Embryonic facial prominence (tissue), 1 donor: ENCODE results near the gene COG5.

Source experiments
- DNase-seq: peaks from one replicate; pipeline ENCODE4 v3.0.0-alpha.2; 2016; ENCODE audit errors: extremely low spot score

COG5 gene

GRCh38 chr7:107505997-107506673, 57.6 kb downstream of the COG5 start:
- no peak for DNase-seq

DNA sequence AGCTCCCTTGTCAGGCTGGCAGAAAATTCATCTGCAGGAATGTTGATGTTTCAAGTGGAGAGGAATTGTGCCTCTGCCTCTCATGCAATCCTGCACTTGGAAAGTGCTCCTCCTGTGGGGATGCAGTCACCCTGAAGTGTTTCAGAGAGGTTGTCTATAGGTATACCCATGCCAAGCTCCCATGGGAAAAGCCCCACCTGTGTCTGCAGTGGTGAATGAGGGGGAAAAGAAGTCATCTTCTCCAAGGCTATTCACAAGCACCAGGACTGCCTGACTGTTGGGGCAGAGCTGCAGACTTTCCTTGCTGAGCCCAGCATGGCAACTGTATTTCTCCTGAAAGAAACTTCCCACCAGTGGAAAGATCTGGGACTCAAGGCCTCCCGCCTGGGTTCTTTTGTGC, 58.4 kb downstream of the COG5 start:
- DNase-seq: no peak

DNA sequence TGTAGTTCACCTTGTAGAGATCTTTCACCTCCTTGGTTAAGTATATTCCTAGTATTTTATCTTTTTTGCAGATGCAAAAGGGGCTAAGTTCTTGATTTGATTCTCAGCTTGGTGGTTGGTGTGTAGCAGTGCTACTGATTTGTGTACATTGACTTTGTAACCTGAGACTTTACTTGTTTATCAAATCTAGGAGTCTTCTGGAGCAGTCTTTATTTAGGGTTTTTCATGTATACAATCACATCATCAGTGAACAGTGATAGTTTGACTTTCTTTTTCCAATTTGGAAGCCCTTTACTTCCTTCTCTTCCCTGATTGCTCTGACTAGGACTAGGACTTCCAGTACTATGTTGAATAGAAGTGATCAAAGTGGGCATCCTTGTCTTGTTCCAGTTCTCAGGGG, 60.0 kb downstream of the COG5 start:
- no peak for DNase-seq

DNA sequence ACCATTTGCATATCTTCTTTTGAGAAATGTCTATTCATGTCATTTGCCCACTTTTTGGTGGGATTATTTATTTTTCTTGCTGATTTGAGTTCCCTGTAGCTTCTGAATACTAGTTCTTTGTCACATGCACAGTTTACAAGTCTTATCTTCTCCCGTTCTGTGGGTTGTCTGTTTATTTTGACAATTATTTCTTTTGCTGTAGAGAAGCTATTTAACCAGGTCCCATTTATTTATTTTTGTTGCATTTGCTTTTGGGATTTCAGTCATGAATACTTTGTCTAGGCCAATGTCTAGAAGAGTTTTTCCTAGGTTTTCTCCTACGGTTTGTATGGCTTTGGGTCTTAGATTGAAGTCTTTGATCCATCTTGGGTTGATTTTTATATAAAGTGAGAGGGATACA, 60.9 kb downstream of the COG5 start:
- DNase-seq: no peak

GRCh38 chr7:107502154-107502553, 61.6 kb downstream of the COG5 start:
- no peak for DNase-seq

DNA sequence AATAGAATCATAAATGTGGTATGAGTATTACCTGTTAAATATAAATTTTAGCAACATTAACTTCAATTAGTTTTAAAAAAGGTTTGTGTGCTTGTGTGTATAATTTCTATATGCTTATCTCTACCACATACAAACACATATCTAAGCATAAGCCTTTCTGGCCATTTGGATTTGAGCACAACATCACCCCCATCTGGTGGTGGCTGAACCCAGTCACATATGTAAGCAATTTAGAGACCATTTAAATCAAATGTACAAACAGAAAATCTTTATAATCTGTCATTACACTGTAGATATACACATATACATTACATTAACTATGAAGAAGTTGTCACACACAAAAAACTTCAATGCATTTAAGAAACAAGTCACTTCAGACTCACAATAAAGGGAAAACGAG, 62.1 kb downstream of the COG5 start:
- no peak for DNase-seq

- no peak for DNase-seq
These were observed 64.0 kb downstream of the COG5 start for GRCh38 chr7:107499731-107500130.

DNA sequence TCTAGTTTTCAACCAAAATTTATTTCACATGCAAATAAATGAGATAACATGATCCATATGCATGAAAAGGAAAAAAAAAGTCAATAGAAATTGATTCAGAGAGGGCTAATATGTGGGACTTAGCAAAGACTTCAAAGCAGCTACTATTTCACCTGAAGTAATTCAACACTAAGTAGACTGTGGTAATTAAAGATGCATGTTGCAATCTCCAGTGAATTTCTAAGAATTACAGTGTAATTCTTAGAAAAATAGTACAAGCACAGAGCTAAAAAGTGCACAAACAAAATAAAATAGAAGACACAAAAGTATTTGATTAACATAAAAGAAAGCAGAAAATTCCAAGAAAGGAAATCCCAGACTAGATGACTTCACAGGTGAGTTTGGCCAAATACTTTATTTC, 68.2 kb downstream of the COG5 start:
- DNase-seq: no peak

DNA sequence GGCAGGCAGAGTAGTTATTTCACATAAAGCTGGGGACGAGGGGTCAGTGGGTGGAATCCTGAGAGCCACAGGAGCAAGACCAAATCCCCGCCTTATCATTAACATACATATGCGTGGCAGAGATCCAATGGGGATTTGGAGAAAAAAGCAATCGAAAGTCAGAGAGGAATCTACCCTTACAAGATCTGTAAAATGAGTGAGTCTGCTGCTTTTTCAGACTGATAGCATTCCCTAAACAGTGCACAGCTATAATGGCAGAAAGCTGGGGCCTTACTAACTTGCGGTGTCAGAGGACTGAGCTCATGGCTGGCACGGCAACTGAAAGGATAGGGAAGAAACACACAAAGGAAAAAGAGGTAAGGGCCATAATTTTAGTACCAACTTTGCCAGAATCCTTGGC, 68.8 kb downstream of the COG5 start:
- no peak for DNase-seq

GRCh38 chr7:107494315-107494751, 69.4 kb downstream of the COG5 start:
- DNase-seq: no peak

DNA sequence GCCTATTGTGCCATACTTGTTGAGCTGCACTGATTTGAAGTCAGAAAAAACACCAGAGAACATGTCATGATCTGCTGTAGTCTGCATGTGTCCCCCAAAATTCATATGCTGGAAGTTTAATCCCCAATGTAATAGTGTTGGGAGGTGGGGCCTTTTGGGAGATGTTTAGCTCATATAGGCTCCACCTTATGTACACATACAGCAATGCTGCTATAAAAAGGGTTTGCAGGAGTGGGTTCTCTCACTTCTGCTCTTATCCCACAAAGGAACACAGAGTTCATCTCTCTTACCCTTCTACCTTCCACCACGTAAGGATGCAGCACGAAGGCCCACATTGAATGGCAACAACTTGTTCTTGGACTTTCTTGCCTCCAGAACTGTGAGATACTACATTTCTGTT, 70.8 kb downstream of the COG5 start:
- no peak for DNase-seq

DNA sequence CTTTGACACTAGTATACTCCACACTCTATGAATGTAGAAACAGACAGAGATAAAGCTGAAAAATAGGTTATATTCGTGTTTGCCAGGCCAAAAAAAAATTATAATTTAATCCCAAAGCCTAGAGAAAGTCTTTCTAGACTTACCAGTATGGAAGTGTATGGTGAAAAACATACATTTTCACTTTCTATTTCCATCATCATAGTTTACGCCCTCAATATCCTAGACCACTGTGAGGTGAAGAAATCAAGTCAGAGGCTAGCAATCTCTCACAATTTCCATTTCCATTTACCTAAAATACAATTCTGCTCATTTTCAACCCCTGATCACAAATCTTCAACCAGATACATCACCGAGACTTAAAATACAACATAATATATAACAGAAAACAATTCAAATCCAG, 77.7 kb downstream of the COG5 start:
- DNase-seq: no peak

DNA sequence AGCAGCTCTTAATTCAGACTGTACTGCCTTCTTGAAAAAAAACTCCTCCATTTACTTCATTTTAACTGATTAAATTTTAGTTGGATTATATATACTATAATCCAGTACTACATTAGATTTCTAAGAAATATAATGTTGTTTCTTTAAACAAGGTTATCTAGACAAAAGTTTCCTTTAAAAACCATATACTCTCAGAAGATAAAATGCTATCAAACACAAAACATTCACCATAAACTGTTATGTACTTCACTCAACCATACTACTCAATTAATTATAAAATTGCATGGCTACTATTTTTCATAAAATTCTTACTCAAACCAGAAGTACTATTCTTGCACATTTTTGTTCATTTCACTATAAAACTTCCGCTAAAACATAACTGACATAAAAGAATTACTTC, 81.1 kb downstream of the COG5 start:
- DNase-seq: no peak

DNA sequence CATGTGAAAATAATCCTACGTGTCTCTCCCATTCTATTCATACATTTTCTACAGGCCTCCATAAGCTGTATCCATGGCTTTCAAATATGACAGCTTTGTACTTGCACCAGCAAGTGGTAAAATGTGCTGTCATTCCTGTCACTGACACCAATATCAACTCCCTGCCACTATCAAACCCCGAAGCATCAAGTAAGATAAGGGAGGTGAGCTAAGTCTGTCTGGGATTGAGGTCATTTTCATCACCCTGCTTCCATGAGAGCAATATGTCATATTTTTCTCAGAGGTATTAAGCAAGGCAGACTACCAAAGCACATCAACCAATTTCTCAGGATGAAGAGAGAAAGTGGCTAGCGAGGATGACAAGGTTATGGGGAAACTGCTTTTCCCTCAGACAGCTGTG, 82.8 kb downstream of the COG5 start:
- no peak for DNase-seq

GRCh38 chr7:107479303-107479702, 84.4 kb downstream of the COG5 start:
- no peak for DNase-seq

GRCh38 chr7:107474104-107474521, 89.6 kb downstream of the COG5 start:
- no peak for DNase-seq

DNA sequence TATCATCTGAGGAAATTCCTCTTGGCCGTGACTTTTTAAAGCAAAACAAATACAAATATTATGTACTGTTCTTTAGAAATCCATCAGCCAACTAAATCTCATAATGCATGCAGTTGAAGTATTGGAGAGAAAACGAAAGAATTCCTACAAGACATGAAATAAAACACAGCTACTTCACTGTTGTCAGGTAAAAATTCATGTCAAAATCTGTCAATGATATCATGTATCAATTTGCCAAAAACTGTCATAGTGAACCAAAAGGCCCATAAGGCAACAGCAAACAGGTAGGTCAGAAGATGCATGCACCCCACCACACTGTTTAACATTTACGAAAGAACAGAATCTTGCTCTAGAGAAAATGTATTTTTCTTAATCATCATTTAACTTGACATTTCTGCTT, 91.6 kb downstream of the COG5 start:
- no peak for DNase-seq

DNA sequence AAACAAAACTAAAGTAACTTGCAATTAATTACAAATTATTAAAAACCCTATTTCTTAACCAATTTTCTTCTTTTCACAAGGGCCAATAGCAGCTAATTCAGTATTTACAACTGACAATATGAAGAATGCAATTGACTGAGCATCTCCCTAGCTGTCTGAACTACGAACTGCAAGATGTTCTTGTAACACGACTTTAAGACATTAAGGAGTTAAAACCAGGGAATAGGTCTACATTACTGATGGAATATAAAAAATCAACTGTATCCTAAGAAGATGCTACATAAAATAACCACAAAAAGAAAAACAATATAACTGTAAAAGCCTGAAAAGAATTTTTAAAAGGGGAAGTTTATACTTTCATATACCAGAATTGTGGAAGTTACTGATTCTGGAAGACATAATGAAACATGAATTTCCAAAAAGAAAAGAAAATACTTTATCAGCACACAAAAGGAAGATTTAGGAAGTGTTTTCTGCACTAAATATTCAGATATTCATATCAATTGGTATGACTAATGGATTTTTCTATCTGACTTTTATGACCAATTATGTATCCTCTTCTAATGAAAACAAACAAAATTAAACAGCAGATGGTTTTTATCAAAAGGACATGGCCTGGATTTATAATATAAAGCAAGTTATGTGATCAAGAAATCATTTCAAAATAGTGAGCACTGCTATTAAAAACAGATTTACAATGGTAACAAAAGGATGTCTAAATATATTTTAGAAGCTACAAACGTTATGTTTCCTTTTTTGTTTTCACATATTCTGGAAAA, 92.2 kb downstream of the COG5 start:
- no peak for DNase-seq

DNA sequence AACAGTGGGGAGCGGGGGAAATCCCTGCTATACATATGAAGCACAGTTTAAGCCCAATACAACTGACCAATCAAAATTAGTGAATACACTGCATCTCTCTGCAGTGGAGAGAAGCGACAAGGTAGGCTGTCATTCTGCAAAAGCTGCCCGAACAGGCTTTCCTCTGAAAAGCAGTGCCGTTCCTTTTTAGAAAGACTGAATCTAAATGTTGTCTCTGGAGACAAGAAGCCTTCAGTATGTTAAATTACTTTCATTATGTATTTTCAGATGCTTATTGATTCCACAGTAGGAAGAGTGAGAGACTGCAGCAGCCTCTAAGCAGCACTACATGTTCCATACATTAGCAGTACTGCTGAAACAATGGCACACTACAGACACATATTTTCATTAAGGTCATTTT, 93.8 kb downstream of the COG5 start, which contains the start of gene GPR22:
Gene GPR22 (plus strand): TSS at position 129 of the 400 bp plus-strand sequence. CDS start 4,004 bp downstream, outside the sequence.
- DNase-seq: no peak

GRCh38 chr7:107468824-107469223, 94.9 kb downstream of the COG5 start:
- DNase-seq: no peak

GRCh38 chr7:107467972-107468371, 95.7 kb downstream of the COG5 start:
- no peak for DNase-seq

DNA sequence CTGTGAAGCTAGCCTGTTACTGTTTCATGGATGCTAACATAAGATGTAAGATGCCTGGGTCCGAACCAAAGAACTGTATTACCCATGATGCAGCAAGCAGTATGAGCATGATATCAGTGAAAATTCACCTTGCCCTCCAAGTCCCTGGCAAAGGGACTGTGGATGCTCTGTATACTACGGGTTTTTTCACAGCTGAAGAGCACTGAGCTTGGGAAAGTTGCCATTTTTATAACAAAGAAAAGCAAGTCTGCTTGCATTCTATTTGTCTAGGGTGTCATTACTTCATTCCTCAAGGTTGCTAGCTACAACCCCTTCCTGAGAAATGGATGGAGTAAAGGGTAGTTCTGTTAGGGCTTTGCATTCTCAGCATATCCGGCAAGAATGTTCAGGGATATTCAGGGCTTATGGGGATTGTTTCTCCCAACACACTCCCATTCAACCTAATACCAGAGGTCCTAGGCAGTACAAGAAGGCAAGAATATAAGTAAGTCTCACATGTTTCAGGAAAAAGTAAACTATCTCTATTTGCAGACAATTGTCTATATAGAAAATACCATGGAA, 99.0 kb downstream of the COG5 start:
- no peak for DNase-seq
